Prostate gland (tissue), 2 donors: ENCODE results near the gene VPS72.

ENCODE experiments used
- CTCF ChIP-seq, 4 experiments: fragments of 200-600 bp in 2 of 4; fragments of 450-650 bp in 2 of 4; sonication (generic) in 2 of 4; IDR thresholded peaks; 1 replicate in 3 of 4; 2 replicates in 1 of 4; pipeline ENCODE4 v1.5.1; 2016 to 2019; ENCODE audit warnings: antibody characterized with exemption in 4 of 4, mild to moderate bottlenecking in 2 of 4, moderate library complexity in 2 of 4
- POLR2A ChIP-seq: fragments of 450-650 bp; IDR thresholded peaks from one replicate; pipeline ENCODE4 v1.6.1; 2016; ENCODE audit warnings: antibody characterized with exemption, mild to moderate bottlenecking
- POLR2AphosphoS5 ChIP-seq: sonication (generic); formaldehyde crosslinking; IDR thresholded peaks from one replicate; pipeline ENCODE4 v1.6.1; 2017; ENCODE audit warnings: antibody characterized with exemption

- peak; percentile 90 for TF ChIP-seq POLR2A
- peak in 1 of 4 experiments; percentile 22 for TF ChIP-seq CTCF (IDR thresholded peaks at IDR 0.05)
- TF ChIP-seq POLR2AphosphoS5, result peak; percentile 95
These were observed 43.4 kb downstream of the VPS72 start, which contains the start of gene SEMA6C for GRCh38 chr1:151146412-151147131.
